Testis (tissue), 2 donors: ENCODE data around the gene HNRNPDL.

ENCODE experiments used
- POLR2A ChIP-seq: fragments of 450-650 bp; IDR thresholded peaks from one replicate; pipeline ENCODE4 v1.6.1; 2017; ENCODE audit warnings: antibody characterized with exemption, mild to moderate bottlenecking, moderate library complexity
- TF ChIP-seq, protein P1 (sequence below), 3 experiments: fragments of 450-650 bp in 2 of 3; fragments of 200-600 bp in 1 of 3; sonication (generic) in 1 of 3; IDR thresholded peaks; one replicate each; pipeline ENCODE4 v1.5.1; 2016 to 2019; ENCODE audit warnings: antibody characterized with exemption in 3 of 3, mild to moderate bottlenecking in 2 of 3, moderate library complexity in 1 of 3

DNA sequence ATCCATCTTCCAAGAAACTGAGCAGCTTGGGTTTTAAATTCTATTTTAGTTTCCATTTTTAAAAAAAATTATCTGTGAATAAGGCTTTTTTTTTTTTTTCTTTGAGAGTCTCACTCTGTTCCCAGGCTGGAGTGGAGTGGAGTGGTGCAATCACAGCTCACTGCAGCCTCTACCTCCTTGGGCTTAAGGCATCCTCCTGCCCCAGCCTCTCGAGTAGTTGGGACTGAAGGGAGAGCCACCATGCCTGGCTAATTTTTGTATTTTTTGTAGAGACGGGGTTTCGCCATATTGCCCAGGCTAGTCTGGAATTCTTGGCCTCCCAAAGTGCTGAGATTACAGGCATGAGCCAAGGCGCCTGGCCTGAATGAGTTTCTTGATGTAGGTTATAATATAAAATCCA is 1.6 kb upstream of the HNRNPDL start:
- TF ChIP-seq, protein P1, sequence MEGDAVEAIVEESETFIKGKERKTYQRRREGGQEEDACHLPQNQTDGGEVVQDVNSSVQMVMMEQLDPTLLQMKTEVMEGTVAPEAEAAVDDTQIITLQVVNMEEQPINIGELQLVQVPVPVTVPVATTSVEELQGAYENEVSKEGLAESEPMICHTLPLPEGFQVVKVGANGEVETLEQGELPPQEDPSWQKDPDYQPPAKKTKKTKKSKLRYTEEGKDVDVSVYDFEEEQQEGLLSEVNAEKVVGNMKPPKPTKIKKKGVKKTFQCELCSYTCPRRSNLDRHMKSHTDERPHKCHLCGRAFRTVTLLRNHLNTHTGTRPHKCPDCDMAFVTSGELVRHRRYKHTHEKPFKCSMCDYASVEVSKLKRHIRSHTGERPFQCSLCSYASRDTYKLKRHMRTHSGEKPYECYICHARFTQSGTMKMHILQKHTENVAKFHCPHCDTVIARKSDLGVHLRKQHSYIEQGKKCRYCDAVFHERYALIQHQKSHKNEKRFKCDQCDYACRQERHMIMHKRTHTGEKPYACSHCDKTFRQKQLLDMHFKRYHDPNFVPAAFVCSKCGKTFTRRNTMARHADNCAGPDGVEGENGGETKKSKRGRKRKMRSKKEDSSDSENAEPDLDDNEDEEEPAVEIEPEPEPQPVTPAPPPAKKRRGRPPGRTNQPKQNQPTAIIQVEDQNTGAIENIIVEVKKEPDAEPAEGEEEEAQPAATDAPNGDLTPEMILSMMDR (IDR thresholded peaks at IDR 0.05): no peak
- TF ChIP-seq POLR2A: no peak
